ENCODE data around the gene LRBA. TPM values are rescaled to one million over a fixed set of nuclear protein-coding genes. Genes with fewer than 3 reads are reported as not detected.

The LRBA gene
- total and polyA plus RNA-seq, 2 donors (not counting 3 experiments of a cell fraction or from before 2014, with no cell fraction given): 18.0 to 35.1 TPM

- Histone ChIP-seq H3K79me2 (ENCODE audit: control insufficient read depth, insufficient read depth, low read length) (no peaks in the 10 kb centered on the region), H3K4me1 (ENCODE audit: control insufficient read depth, extremely low read depth, insufficient read depth, low read length) (peaks cover 32% of the 10 kb centered on the region), H3K4me3 (replicated peaks in 1 of 3; ENCODE audit: insufficient read depth in 1 of 3, low read depth in 1 of 3, low read length in 3 of 3) (peak overlapping the region in 1 of 3 experiments; percentile 10), H3K27me3 (ENCODE audit: control insufficient read depth in 2 of 2, insufficient read depth in 2 of 2, low read length in 2 of 2) (no peaks in the 10 kb centered on the region), H3K36me3 (ENCODE audit: control insufficient read depth in 2 of 2, extremely low read depth in 1 of 2, insufficient read depth in 2 of 2, low read length in 2 of 2) (no peaks in the 10 kb centered on the region), H3K9ac (replicated peaks; ENCODE audit: extremely low read depth, insufficient read depth, low read length) (peak overlapping the region; percentile 80), H3K27ac (ENCODE audit: insufficient read depth, low read depth, low read length) (peak overlapping the region; percentile 90), H3K9me3 (replicated peaks; ENCODE audit: control insufficient read depth, insufficient read depth, low read length) (no peaks in the 10 kb centered on the region), H3K4me2 (ENCODE audit: insufficient read depth, low read length) (peak overlapping the region; percentile 81), H3K9me1 (replicated peaks; ENCODE audit: control insufficient read depth, extremely low read depth, insufficient read depth, low read length) (no peaks in the 10 kb centered on the region), H4K20me1 (replicated peaks; ENCODE audit: control insufficient read depth, extremely low read depth, insufficient read depth, low read length) (no peaks in the 10 kb centered on the region), H2AFZ (ENCODE audit: low read depth, low read length) (peak overlapping the region; percentile 44)
- peak; percentile 94 for DNase-seq (ENCODE audit: low read depth, low spot score)
- BruUV-seq (replicated peaks): TSS peak; percentile 87
- ChIA-PET POLR2A (no interaction called here), CTCF (no interaction called here)
- TF ChIP-seq POLR2A (IDR thresholded peaks at IDR 0.05; ENCODE audit: low read depth, low read length) (no peak), FOS (IDR thresholded peaks at IDR 0.05; ENCODE audit: borderline replicate concordance, insufficient read depth, low read length) (peak; percentile 90), MAX (IDR thresholded peaks at IDR 0.05; ENCODE audit: insufficient read depth, insufficient read length) (no peak), EZH2 (IDR thresholded peaks at IDR 0.05; ENCODE audit: borderline replicate concordance, low read depth, low read length, severe bottlenecking) (no peak), JUN (IDR thresholded peaks at IDR 0.05; ENCODE audit: borderline replicate concordance, insufficient read depth, insufficient read length, low read depth) (peak; percentile 77)
- intact Hi-C loops (cut with micrococcal nuclease) (loop anchor here (5.0 kb wide), 1 partner anchor 65 kb away; no protein-coding TSS in a partner anchor), dilution Hi-C loops (cut with MboI; ENCODE audit: extremely low pct_ligation_motif_present, low sequenced_read_pairs) (no loop called here)
- FAIRE-seq: peak; percentile 97
Observed at GRCh38 chr4:150237110-150237872, 777.8 kb downstream of the LRBA start.

- DNase-seq (ENCODE audit: low read depth, low spot score) (peak; percentile 59), FAIRE-seq (no peak)
- Histone ChIP-seq H3K4me2 (ENCODE audit: insufficient read depth, low read length) (peak overlapping the region; percentile 81), H3K27ac (ENCODE audit: insufficient read depth, low read depth, low read length) (peak overlapping the region; percentile 90), H3K27me3 (ENCODE audit: control insufficient read depth in 2 of 2, insufficient read depth in 2 of 2, low read length in 2 of 2) (no peaks in the 10 kb centered on the region), H3K79me2 (ENCODE audit: control insufficient read depth, insufficient read depth, low read length) (no peaks in the 10 kb centered on the region), H3K4me3 (replicated peaks in 1 of 3; ENCODE audit: insufficient read depth in 1 of 3, low read depth in 1 of 3, low read length in 3 of 3) (peak overlapping the region in 1 of 3 experiments; percentile 10), H3K4me1 (ENCODE audit: control insufficient read depth, extremely low read depth, insufficient read depth, low read length) (peaks cover 39% of the 10 kb centered on the region), H4K20me1 (replicated peaks; ENCODE audit: control insufficient read depth, extremely low read depth, insufficient read depth, low read length) (no peaks in the 10 kb centered on the region), H3K9me3 (replicated peaks; ENCODE audit: control insufficient read depth, insufficient read depth, low read length) (no peaks in the 10 kb centered on the region), H3K36me3 (ENCODE audit: control insufficient read depth in 2 of 2, extremely low read depth in 1 of 2, insufficient read depth in 2 of 2, low read length in 2 of 2) (no peaks in the 10 kb centered on the region), H3K9ac (replicated peaks; ENCODE audit: extremely low read depth, insufficient read depth, low read length) (peak overlapping the region; percentile 70), H3K9me1 (replicated peaks; ENCODE audit: control insufficient read depth, extremely low read depth, insufficient read depth, low read length) (no peaks in the 10 kb centered on the region), H2AFZ (ENCODE audit: low read depth, low read length) (peak overlapping the region; percentile 13)
- TF ChIP-seq GATA2 (IDR thresholded peaks at IDR 0.05; ENCODE audit: insufficient read depth, insufficient read length, low read depth, low read length) (peak; percentile 67), MAX (IDR thresholded peaks at IDR 0.05; ENCODE audit: insufficient read depth, insufficient read length) (no peak), CTCF (IDR thresholded peaks at IDR 0.05; ENCODE audit: extremely low read depth in 1 of 2, insufficient read depth in 1 of 2, low read depth in 1 of 2, low read length in 2 of 2) (no peak)
- dilution Hi-C loops (cut with MboI; ENCODE audit: extremely low pct_ligation_motif_present, low sequenced_read_pairs): no loop called here
- no TSS peak for BruUV-seq (replicated peaks)
- CTCF ChIA-PET: no interaction called here
- POLR2A ChIA-PET: no interaction called here
- intact Hi-C loops (cut with micrococcal nuclease): loop anchor here (5.0 kb wide), 1 partner anchor 64 kb away; no protein-coding TSS in a partner anchor
Observed at GRCh38 chr4:150236626-150237025, 778.5 kb downstream of the LRBA start.
